A673 (cell line): ENCODE data around the gene JAGN1. TPM values are rescaled to one million over a fixed set of nuclear protein-coding genes. Genes with fewer than 3 reads are reported as not detected.

Experiments
- Bru-seq: library from RNA; stranded (reverse); fragments of 400-500 nt; gene quantifications from one replicate; lab custom pipeline; 2021; lab: Mats Ljungman, UMichigan
- BruChase-seq, 2 experiments: library from RNA; stranded (reverse); fragments of 400-500 nt; gene quantifications; one replicate each; lab custom pipeline; 2021; lab: Mats Ljungman, UMichigan
- BruUV-seq: library from RNA; stranded (reverse); fragments of 400-500 nt; replicated peaks from 2 replicates; lab custom pipeline; 2021; lab: Mats Ljungman, UMichigan
- CTCF ChIA-PET: fragments of 300-600 bp; sonication (Branson Sonifier 250); formaldehyde crosslinking; loops from one replicate; lab custom pipeline; 2022; ENCODE audit warnings: antibody characterized with exemption; lab: Charles Lee
- POLR2A ChIA-PET: fragments of 300-600 bp; sonication (Branson Sonifier 250); formaldehyde crosslinking; loops from one replicate; lab custom pipeline; 2022; ENCODE audit warnings: antibody characterized with exemption; ENCODE audit not compliant: low non-redundant PET; lab: Charles Lee
- DNase-seq: peaks from one replicate; pipeline ENCODE4 v3.0.0-alpha.2; 2015; ENCODE audit warnings: low spot score
- H3K27ac ChIP-seq: fragments of 200-600 bp; sonication (generic); 2 replicates; pipeline ENCODE4 v1.5.1; 2016; ENCODE audit warnings: mixed run types, low read depth, mild to moderate bottlenecking, mixed read lengths, antibody characterized with exemption, low read length; ENCODE audit not compliant: poor library complexity, severe bottlenecking
- H3K27me3 ChIP-seq: fragments of 200-600 bp; sonication (generic); replicated peaks from 2 replicates; pipeline ENCODE4 v1.6.1; 2017; ENCODE audit warnings: mixed run types, low read depth, mild to moderate bottlenecking, mixed read lengths, antibody characterized with exemption, low read length; ENCODE audit not compliant: insufficient read depth, poor library complexity
- H3K36me3 ChIP-seq: fragments of 200-600 bp; sonication (generic); 2 replicates; pipeline ENCODE4 v1.6.1; 2016; ENCODE audit warnings: mixed run types, mild to moderate bottlenecking, mixed read lengths, antibody characterized with exemption, low read length; ENCODE audit not compliant: insufficient read depth, poor library complexity, severe bottlenecking
- H3K4me1 ChIP-seq: fragments of 200-600 bp; sonication (generic); 2 replicates; pipeline ENCODE4 v1.6.1; 2017; ENCODE audit warnings: mixed run types, mild to moderate bottlenecking, mixed read lengths, antibody characterized with exemption, low read length; ENCODE audit not compliant: insufficient read depth, poor library complexity, severe bottlenecking
- H3K4me3 ChIP-seq: fragments of 200-600 bp; sonication (generic); 2 replicates; pipeline ENCODE4 v1.5.1; 2016; ENCODE audit warnings: low read depth, mixed run types, mild to moderate bottlenecking, mixed read lengths, low read length; ENCODE audit not compliant: poor library complexity, severe bottlenecking
- H3K9me3 ChIP-seq: fragments of 200-600 bp; sonication (generic); 2 replicates; pipeline ENCODE4 v1.6.1; 2016; ENCODE audit warnings: mixed run types, low read depth, mild to moderate bottlenecking, mixed read lengths, antibody characterized with exemption, low read length; ENCODE audit not compliant: poor library complexity, severe bottlenecking
- EZH2 ChIP-seq: fragments of 200-600 bp; sonication (generic); IDR thresholded peaks from 2 replicates; pipeline ENCODE4 v1.6.1; 2017; ENCODE audit warnings: borderline replicate concordance, low read depth, mild to moderate bottlenecking, mixed read lengths, antibody characterized with exemption, low read length; ENCODE audit not compliant: poor library complexity, severe bottlenecking
- intact Hi-C: fragments of 100-400 bp; cut with micrococcal nuclease; formaldehyde crosslinking; loops from one replicate; pipeline ENCODE4 v1.10.0; 2022; ENCODE audit not compliant: unreplicated experiment
- long read RNA-seq: library from polyadenylated mRNA; stranded (forward); transcript quantifications from one replicate; pipeline ENCODE4 v2.0.0, GENCODE V29; 2022
- total RNA-seq: library from RNA; stranded (reverse); gene quantifications from 2 replicates; pipeline ENCODE4 v1.2.3, GENCODE V29; 2021
- TF ChIP-seq, protein P1 (sequence below): fragments of 300-800, 200-600 bp; sonication (generic); conservative IDR thresholded peaks from 2 replicates; pipeline ENCODE4 v1.5.1; 2017; ENCODE audit warnings: low read depth, mild to moderate bottlenecking, antibody characterized with exemption, low read length, moderate library complexity, mixed read lengths

The JAGN1 gene
- total RNA-seq (38.1 and 38.8 TPM in 2 replicates), Bru-seq, nascent RNA (percentile 92 among the genes with signal in this experiment), BruChase-seq, experiment 1, labeled RNA remaining after a 2-hour chase (percentile 90 among the genes with signal in this experiment), BruChase-seq, experiment 2, labeled RNA remaining after a 6-hour chase (percentile 80 among the genes with signal in this experiment)
- long read RNA-seq, transcript JAGN1-201 (2 exons, 1,675 nt) = major isoform, 71 of 77 reads
- long read RNA-seq, partial matches to known transcripts = 0 of 77 reads
- long read RNA-seq, other reads (novel, unspliced or antisense) = 6 of 77 reads

DNA sequence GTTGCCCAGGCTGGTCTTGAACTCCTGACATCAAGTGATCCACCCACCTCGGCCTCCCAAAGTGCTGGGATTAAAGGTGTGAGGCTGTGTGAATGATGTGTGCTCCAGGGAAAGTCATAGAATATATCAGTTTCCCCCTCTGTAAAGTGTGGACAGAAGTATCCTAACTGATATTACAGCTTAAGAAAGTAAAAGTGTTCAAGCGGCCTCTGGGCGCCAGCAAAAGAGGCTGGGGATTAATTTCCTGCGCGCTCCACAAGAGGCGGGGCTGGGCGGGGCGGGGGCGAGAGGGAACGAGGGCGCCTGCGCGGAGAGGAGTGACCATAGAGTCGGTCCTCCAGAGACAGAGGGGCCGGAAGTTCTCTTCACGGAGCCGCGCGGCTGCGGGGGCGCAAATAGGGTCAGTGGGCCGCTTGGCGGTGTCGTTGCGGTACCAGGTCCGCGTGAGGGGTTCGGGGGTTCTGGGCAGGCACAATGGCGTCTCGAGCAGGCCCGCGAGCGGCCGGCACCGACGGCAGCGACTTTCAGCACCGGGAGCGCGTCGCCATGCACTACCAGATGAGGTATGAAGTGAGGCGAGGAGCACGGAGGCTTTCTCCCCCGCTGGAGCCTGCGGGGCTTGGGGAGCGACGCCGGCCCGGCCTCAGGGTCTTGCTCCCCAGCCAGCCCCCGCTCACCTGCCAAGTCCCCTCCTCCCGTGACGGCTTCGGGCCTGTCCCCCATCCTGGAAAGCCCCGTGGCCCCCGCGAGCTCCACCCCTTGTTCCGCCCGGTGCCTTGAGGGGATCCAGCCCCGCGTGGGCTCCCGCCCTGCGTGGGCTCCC lies at the start of gene JAGN1:
Gene JAGN1, plus strand, starts transcription at position 362 of the 823 bp plus-strand sequence. Its CDS starts 113 bp downstream, at position 475.
- H3K27me3 ChIP-seq = no peaks in the 10 kb centered on the region
- peak within 1 kb of the TSS; percentile 95 for H3K27ac ChIP-seq
- no peak for TF ChIP-seq EZH2
- TF ChIP-seq, protein P1, sequence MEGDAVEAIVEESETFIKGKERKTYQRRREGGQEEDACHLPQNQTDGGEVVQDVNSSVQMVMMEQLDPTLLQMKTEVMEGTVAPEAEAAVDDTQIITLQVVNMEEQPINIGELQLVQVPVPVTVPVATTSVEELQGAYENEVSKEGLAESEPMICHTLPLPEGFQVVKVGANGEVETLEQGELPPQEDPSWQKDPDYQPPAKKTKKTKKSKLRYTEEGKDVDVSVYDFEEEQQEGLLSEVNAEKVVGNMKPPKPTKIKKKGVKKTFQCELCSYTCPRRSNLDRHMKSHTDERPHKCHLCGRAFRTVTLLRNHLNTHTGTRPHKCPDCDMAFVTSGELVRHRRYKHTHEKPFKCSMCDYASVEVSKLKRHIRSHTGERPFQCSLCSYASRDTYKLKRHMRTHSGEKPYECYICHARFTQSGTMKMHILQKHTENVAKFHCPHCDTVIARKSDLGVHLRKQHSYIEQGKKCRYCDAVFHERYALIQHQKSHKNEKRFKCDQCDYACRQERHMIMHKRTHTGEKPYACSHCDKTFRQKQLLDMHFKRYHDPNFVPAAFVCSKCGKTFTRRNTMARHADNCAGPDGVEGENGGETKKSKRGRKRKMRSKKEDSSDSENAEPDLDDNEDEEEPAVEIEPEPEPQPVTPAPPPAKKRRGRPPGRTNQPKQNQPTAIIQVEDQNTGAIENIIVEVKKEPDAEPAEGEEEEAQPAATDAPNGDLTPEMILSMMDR = no peak
- H3K9me3 ChIP-seq = no peaks in the 10 kb centered on the region
- peak; percentile 92 for DNase-seq
- H3K4me3 ChIP-seq = peak within 1 kb of the TSS; percentile 96
- peaks cover 23% of the 10 kb centered on the region for H3K36me3 ChIP-seq
- peaks cover 6% of the 10 kb centered on the region for H3K4me1 ChIP-seq
- CTCF ChIA-PET = interaction anchor here (0.9 kb wide), 1 partner anchor 56 kb away, joined by 3 read pairs; no protein-coding TSS in a partner anchor
- BruUV-seq = no TSS peak
- POLR2A ChIA-PET = interaction anchor here (0.7 kb wide), 1 partner anchor 251 kb away, joined by 3 read pairs; the partner anchor contains the start of gene VHL
- intact Hi-C loops = no loop called here

GRCh38 chr3:9841015-9841414 lies 49.4 kb upstream of the JAGN1 start:
- CTCF ChIA-PET = no interaction called here

More at GRCh38 chr3:9841015-9841414, 49.4 kb upstream of the JAGN1 start:
- no peaks in the 10 kb centered on the region for H3K27me3 ChIP-seq
- H3K4me3 ChIP-seq = no peak overlapping the region
- intact Hi-C loops = no loop called here
- H3K36me3 ChIP-seq = peaks cover 26% of the 10 kb centered on the region
- H3K9me3 ChIP-seq = no peaks in the 10 kb centered on the region
- BruUV-seq = no TSS peak
- H3K4me1 ChIP-seq = no peaks in the 10 kb centered on the region
- POLR2A ChIA-PET = no interaction called here
- DNase-seq = no peak
- no peak overlapping the region for H3K27ac ChIP-seq
- TF ChIP-seq, protein P1 = no peak
- TF ChIP-seq EZH2 = no peak
